ENCODE data around the gene KIF26B.
"Not testable (repeated sequence)": the region's sequence is repeated elsewhere in the genome, so short reads cannot be mapped to it uniquely, and the experiment has no call there.

The KIF26B gene

DNA sequence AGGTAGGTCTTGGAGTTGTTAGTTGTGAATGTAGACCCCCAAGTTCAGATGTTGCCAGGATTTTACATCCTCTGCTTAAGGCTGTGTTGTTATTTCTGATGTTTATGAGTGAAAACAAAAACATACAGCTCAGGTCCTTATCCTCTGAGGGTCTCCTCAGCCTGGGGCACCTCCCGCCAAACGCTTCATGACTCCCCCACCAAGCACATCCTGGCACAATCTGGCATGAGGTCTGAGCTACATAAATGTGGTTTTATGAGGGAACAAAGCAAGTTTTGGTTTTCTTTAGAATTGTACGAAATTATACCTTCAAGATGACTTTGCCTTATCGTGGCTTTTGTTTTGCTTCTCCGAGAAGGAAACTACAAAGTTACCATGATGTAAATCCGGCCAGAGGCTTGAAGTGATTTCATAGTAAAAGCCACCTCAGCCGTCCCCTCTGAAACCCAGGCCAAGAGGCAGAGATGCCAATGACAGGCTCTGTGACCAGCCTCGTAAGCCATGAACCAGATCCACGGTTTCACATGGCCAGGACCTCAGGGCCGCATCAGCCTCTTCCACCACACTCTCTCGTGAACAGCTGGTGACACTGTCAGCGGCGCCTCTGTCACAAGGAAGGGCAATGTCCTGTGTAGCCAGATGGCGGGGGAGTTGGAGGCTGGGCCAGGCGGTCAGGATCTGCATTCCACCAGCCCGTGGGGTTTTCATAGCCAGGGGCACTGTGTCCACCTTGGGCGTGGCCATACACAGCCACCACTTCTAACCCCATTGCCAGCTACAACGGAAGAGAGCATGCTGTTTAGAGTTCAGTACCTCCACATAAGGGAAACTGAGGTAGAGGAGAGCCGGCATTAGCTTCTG is 199.4 kb downstream of the KIF26B start:
- H3K36me3 ChIP-seq: no peaks in the 10 kb centered on the region
- H3K4me3 ChIP-seq (ENCODE audit: low read depth, low read length): no peak overlapping the region
- H3K4me1 ChIP-seq: peaks cover 3% of the 10 kb centered on the region
- DNase-seq: no peak
- TF ChIP-seq, protein P1, sequence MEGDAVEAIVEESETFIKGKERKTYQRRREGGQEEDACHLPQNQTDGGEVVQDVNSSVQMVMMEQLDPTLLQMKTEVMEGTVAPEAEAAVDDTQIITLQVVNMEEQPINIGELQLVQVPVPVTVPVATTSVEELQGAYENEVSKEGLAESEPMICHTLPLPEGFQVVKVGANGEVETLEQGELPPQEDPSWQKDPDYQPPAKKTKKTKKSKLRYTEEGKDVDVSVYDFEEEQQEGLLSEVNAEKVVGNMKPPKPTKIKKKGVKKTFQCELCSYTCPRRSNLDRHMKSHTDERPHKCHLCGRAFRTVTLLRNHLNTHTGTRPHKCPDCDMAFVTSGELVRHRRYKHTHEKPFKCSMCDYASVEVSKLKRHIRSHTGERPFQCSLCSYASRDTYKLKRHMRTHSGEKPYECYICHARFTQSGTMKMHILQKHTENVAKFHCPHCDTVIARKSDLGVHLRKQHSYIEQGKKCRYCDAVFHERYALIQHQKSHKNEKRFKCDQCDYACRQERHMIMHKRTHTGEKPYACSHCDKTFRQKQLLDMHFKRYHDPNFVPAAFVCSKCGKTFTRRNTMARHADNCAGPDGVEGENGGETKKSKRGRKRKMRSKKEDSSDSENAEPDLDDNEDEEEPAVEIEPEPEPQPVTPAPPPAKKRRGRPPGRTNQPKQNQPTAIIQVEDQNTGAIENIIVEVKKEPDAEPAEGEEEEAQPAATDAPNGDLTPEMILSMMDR (IDR thresholded peaks at IDR 0.05; ENCODE audit: low read depth, low read length): no peak
- H3K9me3 ChIP-seq: peaks cover 4% of the 10 kb centered on the region
- H3K27me3 ChIP-seq: no peaks in the 10 kb centered on the region

DNA sequence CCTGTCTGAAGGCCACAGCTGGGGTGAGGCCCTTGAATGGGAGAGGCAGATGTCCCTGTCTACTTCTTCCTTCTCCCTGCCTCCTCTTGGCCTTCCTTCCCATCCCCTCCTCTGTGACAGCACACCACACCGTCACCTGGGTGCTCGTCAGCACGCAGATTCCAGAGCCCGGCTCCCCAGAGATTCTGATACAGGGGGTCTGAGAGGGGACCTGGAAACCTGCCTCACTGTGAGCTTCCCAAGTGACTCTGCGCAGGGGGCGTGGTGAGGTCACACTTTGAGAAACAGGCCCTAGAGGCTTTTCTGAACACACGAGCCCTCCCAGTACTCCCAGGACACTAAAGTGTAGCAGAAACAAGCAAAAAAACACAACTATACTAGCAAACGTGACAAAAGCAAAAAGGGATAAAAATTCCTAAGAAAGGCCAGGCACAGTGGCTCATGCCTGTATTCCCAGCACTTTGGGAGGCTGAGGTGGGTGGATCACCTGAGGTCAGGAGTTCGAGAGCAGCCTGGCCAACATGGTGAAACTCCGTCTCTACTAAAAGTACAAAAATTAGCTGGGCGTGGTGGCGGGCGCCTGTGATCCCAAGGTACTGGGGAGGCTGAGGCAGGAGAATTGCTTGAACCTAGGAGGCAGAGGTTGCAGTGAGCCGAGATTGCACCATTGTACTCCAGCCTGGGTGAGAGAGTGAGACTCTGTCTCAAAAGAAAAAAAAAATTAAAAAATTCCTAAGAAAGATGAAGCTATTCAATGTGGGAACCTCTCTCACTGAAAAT is 201.3 kb downstream of the KIF26B start:
- not testable (repeated sequence) for H3K27me3 ChIP-seq; H3K4me3 ChIP-seq (ENCODE audit: low read depth, low read length); DNase-seq; H3K9me3 ChIP-seq; H3K4me1 ChIP-seq; H3K36me3 ChIP-seq

DNA sequence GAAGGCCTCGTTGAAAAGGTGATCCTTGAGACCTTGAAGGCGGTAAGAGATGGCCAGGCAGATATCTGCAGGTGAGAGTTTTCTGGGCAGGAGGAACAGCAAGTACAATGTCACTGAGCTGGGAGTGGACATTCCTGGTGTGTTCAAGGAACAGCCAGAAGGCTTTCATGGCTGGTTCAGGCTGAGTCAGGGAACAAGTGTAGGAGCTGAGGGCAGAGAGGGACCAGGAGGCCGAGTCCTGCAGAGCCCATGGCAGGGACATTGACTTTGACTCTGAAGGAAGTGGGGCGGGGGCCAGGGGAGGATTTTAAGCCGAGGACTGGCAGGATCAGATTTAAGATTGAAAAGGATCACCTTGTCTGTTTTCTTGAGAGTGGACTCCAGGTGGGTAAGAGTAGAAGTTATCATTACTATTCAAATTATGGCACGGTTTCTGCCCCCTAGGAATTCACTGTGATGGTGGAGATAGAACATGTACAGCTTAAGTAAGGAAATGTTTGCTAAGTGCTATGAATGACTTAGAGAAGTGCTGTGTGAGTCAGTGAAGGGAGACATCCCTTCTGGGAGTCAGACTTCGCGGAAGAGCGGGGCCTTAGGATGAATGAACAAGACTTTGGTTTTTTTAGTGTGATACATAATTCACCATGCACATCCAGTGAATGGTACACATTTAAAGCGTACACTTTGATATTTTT is 202.3 kb downstream of the KIF26B start:
- Histone ChIP-seq H3K27me3 (no peaks in the 10 kb centered on the region), H3K9me3 (peaks cover 4% of the 10 kb centered on the region), H3K4me1 (peaks cover 3% of the 10 kb centered on the region), H3K4me3 (ENCODE audit: low read depth, low read length) (no peak overlapping the region), H3K36me3 (no peaks in the 10 kb centered on the region)
- DNase-seq: no peak
- TF ChIP-seq, protein P1 (IDR thresholded peaks at IDR 0.05; ENCODE audit: low read depth, low read length): no peak

DNA sequence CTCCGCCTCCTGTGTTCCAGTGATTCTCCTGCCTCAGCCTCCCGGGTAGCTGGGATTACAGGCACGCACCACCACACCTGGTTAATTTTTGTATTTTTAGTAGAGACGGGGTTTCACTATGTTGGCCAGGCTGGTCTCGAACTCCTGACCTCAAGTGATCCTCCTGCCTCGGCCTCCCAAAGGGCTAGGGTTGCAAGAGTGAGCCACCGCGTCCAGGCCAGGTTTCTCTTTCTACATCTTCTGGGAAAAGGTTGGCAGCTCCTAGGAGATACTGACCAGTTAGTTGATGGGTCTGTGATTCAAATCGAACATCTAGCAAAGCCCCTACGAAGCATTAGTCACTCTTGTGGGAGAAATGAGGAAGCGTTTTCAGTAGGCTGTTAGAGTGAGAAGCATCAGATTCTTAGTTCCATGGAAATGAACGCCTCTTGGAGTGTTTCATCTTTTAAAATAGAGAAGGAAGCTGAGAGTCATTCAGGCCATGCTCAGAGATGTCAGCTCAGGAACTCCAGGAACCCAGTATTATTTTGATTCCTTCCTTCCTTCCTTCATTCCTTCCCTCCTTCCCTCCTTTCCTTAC is 204.4 kb downstream of the KIF26B start:
- H3K4me1 ChIP-seq; H3K27me3 ChIP-seq; DNase-seq; H3K4me3 ChIP-seq (ENCODE audit: low read depth, low read length); H3K36me3 ChIP-seq; H3K9me3 ChIP-seq: not testable (repeated sequence)

DNA sequence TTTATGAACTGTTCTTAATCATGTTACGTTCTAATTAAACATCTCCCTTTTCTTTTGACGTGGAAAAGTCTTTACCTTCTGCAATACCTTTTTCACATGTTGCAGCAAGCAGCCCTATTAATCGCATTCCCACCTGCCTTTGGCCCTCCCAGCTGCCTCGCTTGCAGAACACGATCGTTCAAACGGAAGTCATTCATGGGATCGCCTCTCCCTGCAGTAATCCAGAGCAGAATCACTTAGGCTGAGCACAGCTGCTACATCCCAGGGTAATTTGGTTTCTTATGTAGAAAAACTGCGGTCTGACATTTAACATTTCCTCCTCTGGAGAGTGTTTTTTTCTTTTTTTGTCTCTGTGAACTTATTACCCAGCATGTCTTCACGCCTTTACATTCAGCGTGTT is 206.3 kb downstream of the KIF26B start:
- no peaks in the 10 kb centered on the region for H3K36me3 ChIP-seq
- H3K4me1 ChIP-seq: peaks cover 15% of the 10 kb centered on the region
- no peak for DNase-seq
- no peaks in the 10 kb centered on the region for H3K9me3 ChIP-seq
- TF ChIP-seq, protein P1 (IDR thresholded peaks at IDR 0.05; ENCODE audit: low read depth, low read length): no peak
- H3K4me3 ChIP-seq (ENCODE audit: low read depth, low read length): no peak overlapping the region
- no peaks in the 10 kb centered on the region for H3K27me3 ChIP-seq

DNA sequence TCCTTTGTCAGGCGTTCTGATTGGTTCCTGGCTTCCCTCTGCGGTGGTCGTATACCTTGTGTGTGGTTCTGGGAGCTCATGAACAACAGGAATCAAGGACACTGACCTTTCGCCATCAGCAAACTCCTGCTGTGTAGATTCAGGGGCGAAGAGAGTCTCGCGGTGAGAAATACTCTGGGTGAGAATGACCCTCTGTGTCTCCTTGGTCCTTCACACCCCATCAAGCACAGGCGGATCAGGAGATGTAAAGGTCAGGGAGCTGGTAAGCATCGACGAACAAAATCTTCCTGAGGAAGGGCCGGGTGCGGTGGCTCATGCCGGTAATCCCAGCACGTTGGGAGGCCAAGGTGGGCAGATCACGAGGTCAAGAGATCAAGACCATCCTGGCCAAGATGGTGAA is 207.2 kb downstream of the KIF26B start:
- Histone ChIP-seq H3K4me3 (ENCODE audit: low read depth, low read length) (no peak overlapping the region), H3K36me3 (peaks cover 4% of the 10 kb centered on the region), H3K27me3 (no peaks in the 10 kb centered on the region), H3K9me3 (no peaks in the 10 kb centered on the region), H3K4me1 (peaks cover 16% of the 10 kb centered on the region)
- DNase-seq: no peak
- TF ChIP-seq, protein P1 (IDR thresholded peaks at IDR 0.05; ENCODE audit: low read depth, low read length): no peak
